Mucosa of stomach (tissue), 1 donor: ENCODE results near the gene ZNF853.
"Not testable (repeated sequence)": the region's sequence is repeated elsewhere in the genome, so short reads cannot be mapped to it uniquely, and the experiment has no call there.

Experiments used
- H3K27me3 ChIP-seq: one replicate; pipeline ENCODE4 v1.7.0; 2013; ENCODE audit warnings: mild to moderate bottlenecking, low read length; ENCODE audit not compliant: control insufficient read depth, insufficient read depth
- H3K36me3 ChIP-seq: one replicate; pipeline ENCODE4 v1.7.0; 2013; ENCODE audit warnings: low read length; ENCODE audit not compliant: control insufficient read depth, insufficient read depth
- H3K4me1 ChIP-seq: one replicate; pipeline ENCODE4 v1.7.0; 2013; ENCODE audit warnings: mild to moderate bottlenecking, low read length; ENCODE audit not compliant: control insufficient read depth, insufficient read depth
- H3K4me3 ChIP-seq: one replicate; pipeline ENCODE4 v1.7.0; 2013; ENCODE audit warnings: low read length
- H3K9ac ChIP-seq: one replicate; pipeline ENCODE4 v1.7.0; 2013; ENCODE audit warnings: mild to moderate bottlenecking, low read length, moderate library complexity
- H3K9me3 ChIP-seq: one replicate; pipeline ENCODE4 v1.7.0; 2013; ENCODE audit warnings: mild to moderate bottlenecking, low read length, moderate library complexity; ENCODE audit not compliant: control insufficient read depth
- donor health status: Pancreatic carcinoma.

Gene ZNF853

GRCh38 chr7:6585746-6586432 lies 29.5 kb upstream of the ZNF853 start:
- H3K9ac ChIP-seq, H3K9me3 ChIP-seq, H3K4me3 ChIP-seq, H3K27me3 ChIP-seq, H3K4me1 ChIP-seq, H3K36me3 ChIP-seq: not testable (repeated sequence)

DNA sequence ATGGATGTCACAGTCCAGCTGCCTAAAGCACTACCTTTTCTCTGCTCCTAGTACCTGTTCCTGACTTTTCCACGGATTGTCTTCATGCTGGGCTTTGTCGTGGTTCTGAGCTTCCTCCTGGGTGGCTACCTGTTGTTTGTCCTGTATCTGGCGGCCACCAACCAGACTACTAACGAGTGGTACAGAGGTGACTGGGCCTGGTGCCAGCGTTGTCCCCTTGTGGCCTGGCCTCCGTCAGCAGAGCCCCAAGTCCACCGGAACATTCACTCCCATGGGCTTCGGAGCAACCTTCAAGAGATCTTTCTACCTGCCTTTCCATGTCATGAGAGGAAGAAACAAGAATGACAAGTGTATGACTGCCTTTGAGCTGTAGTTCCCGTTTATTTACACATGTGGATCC lies 26.8 kb upstream of the ZNF853 start:
- H3K4me3 ChIP-seq: no peak overlapping the region
- no peak overlapping the region for H3K9ac ChIP-seq
- H3K4me1 ChIP-seq: peaks cover 11% of the 10 kb centered on the region
- H3K27me3 ChIP-seq: no peaks in the 10 kb centered on the region
- no peaks in the 10 kb centered on the region for H3K9me3 ChIP-seq
- H3K36me3 ChIP-seq: peaks cover 4% of the 10 kb centered on the region

DNA sequence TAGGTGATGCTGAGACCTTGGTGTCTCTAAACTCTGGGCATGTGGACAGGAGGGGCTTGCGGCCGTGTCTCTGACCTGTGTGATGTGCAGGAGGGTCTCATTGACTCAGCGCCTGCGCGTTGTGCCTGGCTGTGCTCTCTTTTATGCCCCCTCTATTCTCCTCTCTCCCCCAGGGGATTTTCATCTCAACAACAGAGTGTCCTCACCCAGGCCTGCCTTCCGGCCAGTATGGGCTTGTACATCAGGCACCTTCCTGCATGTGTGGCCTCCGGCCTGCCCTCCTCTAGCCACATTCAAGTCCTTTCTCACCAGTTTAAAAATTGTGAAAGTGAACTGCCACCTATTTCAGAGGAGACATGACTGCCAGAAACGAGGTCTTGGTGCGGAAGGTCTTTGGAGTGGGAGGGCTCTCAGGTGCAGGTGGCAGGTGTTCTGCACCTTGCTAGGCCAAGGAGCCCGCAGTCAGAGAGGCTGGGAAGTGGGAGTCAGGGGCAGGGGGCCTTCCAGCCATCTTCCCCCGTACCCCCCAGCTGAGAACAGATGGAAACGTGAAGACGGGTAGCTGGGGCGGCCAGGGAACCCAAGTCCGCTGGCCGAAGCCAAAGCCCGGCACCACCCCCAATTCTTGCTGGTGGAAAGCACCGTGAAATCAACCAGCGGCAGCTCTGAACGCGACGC lies 26.1 kb upstream of the ZNF853 start:
- peaks cover 11% of the 10 kb centered on the region for H3K4me1 ChIP-seq
- no peaks in the 10 kb centered on the region for H3K27me3 ChIP-seq
- H3K9me3 ChIP-seq: no peaks in the 10 kb centered on the region
- H3K9ac ChIP-seq: no peak overlapping the region
- H3K36me3 ChIP-seq: peaks cover 4% of the 10 kb centered on the region
- H3K4me3 ChIP-seq: no peak overlapping the region

DNA sequence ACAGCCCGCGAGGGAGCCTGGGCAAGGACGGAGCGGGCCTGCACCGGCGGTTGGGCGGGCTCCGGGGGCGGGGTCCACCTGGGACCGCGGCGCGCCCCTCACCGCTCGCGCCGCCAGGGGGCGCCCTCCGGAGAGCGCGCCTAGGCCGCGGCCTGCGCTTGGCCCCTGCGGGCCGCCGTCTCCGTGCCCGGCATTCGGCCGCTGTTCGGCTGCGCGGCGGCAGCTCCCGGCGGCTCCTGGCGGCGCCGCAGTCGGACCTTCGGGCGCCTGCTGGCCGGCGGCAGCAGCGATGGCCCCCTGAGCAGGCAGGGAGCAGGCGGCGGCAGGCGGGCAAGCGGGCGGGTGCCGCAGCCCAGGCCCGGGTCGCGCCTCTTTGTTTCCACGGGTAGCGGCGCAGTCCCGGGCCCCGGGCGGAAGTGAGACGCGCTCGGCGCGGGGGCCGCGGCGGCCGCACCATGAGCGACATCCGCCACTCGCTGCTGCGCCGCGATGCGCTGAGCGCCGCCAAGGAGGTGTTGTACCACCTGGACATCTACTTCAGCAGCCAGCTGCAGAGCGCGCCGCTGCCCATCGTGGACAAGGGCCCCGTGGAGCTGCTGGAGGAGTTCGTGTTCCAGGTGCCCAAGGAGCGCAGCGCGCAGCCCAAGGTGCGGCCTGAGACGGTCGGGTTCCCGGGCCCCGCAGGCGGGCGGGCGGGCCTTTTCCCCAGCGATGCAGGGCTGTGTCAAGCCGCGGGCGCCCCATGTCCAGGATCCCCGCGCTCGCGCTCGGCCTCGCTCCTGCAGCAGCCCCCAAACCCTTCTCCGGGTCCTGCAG lies 25.4 kb upstream of the ZNF853 start, which contains the start of gene INTS15:
TSS of gene INTS15 (plus strand) at position 193 of the 816 bp plus-strand sequence. CDS start at position 456, 263 bp downstream.
- Histone ChIP-seq H3K9ac (peak within 1 kb of the TSS; percentile 77), H3K36me3 (peaks cover 4% of the 10 kb centered on the region), H3K9me3 (no peaks in the 10 kb centered on the region)

DNA sequence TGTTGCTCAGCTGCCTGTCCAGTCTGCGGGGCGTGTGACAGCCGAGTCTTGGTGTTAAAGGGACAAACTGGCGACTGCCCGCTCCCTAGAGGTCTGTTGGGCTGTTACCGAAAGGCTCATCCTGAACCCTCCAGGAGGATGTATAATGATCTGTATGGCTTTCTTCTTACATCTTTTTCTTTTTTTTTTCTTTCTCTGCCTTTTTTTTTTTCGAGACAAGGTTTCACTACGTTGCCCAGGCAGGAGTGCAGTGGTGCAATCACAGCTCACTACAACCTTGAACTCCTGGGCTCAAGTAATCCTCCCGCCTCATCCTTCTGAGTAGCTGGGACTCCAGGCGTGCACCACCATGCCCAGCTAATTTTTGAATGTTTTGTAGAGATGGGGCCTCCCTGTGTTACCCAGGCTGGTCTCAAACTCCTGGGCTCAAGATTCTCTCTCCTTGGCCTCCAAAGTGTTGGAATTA lies 24.7 kb upstream of the ZNF853 start:
- peak overlapping the region; percentile 77 for H3K9ac ChIP-seq
- H3K4me1 ChIP-seq: peaks cover 11% of the 10 kb centered on the region
- peak overlapping the region; percentile 63 for H3K4me3 ChIP-seq
- H3K36me3 ChIP-seq: peaks cover 4% of the 10 kb centered on the region
- no peaks in the 10 kb centered on the region for H3K27me3 ChIP-seq
- no peaks in the 10 kb centered on the region for H3K9me3 ChIP-seq

More for the DNA sequence above, 25.4 kb upstream of the ZNF853 start, which contains the start of gene INTS15:
- Histone ChIP-seq H3K4me3 (peak within 1 kb of the TSS; percentile 63), H3K27me3 (no peaks in the 10 kb centered on the region), H3K4me1 (peaks cover 11% of the 10 kb centered on the region)

DNA sequence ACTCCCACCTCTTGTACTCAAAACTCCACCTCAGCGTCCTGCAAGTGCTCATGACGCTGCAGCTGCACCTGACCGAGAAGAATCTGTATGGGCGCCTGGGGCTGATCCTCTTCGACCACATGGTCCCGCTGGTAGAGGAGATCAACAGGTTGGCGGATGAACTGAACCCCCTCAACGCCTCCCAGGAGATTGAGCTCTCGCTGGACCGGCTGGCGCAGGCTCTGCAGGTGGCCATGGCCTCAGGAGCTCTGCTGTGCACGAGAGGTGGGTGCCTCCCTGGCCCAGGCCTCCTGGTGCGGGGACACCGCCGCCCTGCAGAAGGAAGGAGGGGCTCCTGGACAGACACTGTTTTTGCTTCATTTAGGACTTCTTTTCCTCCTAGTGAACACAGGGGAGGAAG lies 15.3 kb upstream of the ZNF853 start:
- Histone ChIP-seq H3K9ac (no peak overlapping the region), H3K4me1 (no peaks in the 10 kb centered on the region), H3K27me3 (no peaks in the 10 kb centered on the region), H3K36me3 (peaks cover 5% of the 10 kb centered on the region), H3K4me3 (no peak overlapping the region), H3K9me3 (no peaks in the 10 kb centered on the region)

GRCh38 chr7:6604458-6604857 lies 11.0 kb upstream of the ZNF853 start:
- no peak overlapping the region for H3K9ac ChIP-seq
- H3K36me3 ChIP-seq: no peaks in the 10 kb centered on the region
- H3K4me3 ChIP-seq: no peak overlapping the region
- no peaks in the 10 kb centered on the region for H3K9me3 ChIP-seq
- H3K4me1 ChIP-seq: no peaks in the 10 kb centered on the region
- H3K27me3 ChIP-seq: no peaks in the 10 kb centered on the region

- Histone ChIP-seq H3K4me3 (no peak overlapping the region), H3K9me3 (no peaks in the 10 kb centered on the region), H3K36me3 (no peaks in the 10 kb centered on the region), H3K9ac (no peak overlapping the region), H3K27me3 (no peaks in the 10 kb centered on the region), H3K4me1 (no peaks in the 10 kb centered on the region)
Measured at GRCh38 chr7:6606866-6607583, 8.4 kb upstream of the ZNF853 start.

DNA sequence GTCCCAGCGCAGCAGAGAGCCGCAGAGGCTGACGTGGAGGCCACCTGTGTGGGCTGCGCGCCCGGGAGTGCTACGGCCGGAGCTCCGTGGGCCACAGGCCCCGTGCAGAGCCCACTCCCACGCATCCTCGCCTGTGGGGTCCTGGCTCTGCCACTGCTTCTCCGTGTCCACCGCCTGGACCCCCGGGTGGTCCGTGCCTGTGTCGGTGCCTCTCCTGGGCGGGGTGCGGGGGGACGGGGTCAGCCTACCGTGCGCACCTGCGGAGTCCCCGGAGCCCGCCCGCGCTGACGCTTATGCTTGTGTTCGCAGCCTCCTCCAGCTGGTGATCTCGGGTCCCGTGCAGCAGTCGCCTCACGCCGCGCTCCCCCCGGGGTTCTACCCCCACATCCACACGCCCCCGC lies 7.8 kb upstream of the ZNF853 start:
- H3K36me3 ChIP-seq: no peaks in the 10 kb centered on the region
- H3K4me1 ChIP-seq: no peaks in the 10 kb centered on the region
- H3K9ac ChIP-seq: no peak overlapping the region
- no peaks in the 10 kb centered on the region for H3K27me3 ChIP-seq
- no peak overlapping the region for H3K4me3 ChIP-seq
- no peaks in the 10 kb centered on the region for H3K9me3 ChIP-seq

- Histone ChIP-seq H3K27me3 (no peaks in the 10 kb centered on the region), H3K9ac (no peak overlapping the region), H3K4me3 (no peak overlapping the region), H3K36me3 (no peaks in the 10 kb centered on the region), H3K4me1 (no peaks in the 10 kb centered on the region), H3K9me3 (no peaks in the 10 kb centered on the region)
Measured at GRCh38 chr7:6608081-6608480, 7.3 kb upstream of the ZNF853 start.

DNA sequence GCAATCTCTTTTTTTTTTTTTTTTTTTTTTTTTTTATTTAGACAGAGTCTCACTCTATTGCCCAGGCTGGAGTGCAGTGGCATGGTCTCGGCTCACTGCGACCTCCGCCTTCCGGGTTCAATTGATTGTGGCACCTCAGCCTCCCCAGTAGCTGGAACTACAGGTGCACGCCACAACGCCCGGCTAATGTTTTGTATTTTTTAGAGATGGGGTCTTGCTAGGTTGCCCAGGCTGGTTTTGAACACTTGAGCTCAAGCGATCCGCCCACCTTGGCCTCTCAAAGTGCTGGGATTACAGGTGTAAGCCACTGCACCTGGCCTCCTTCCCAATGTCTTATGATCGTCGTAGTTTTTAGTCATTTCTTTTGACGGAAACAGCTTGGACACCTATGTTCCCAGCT lies 6.6 kb upstream of the ZNF853 start:
- Histone ChIP-seq H3K9ac (no peak overlapping the region), H3K9me3 (no peaks in the 10 kb centered on the region), H3K27me3 (peaks cover 5% of the 10 kb centered on the region), H3K4me1 (no peaks in the 10 kb centered on the region), H3K4me3 (no peak overlapping the region), H3K36me3 (no peaks in the 10 kb centered on the region)
